ENCODE data around the gene KPNA4.

The KPNA4 gene

GRCh38 chr3:160451602-160452001 lies 113.8 kb downstream of the KPNA4 start:
- DNase-seq (ENCODE audit: low read depth in 3 of 3): no peak

- no peak for DNase-seq (ENCODE audit: low read depth in 3 of 3)
Observed at GRCh38 chr3:160450846-160451245, 114.5 kb downstream of the KPNA4 start.

- peak; percentile 87 to 93 (median 92) for DNase-seq (ENCODE audit: low read depth in 3 of 3)
Observed at GRCh38 chr3:160449636-160450598, 115.5 kb downstream of the KPNA4 start, which contains the start of gene TRIM59. TSS of gene TRIM59 (minus strand) at chr3:160449786. CDS start at chr3:160439183, 10,603 bp downstream.

- DNase-seq (ENCODE audit: low read depth in 3 of 3): no peak
Observed at GRCh38 chr3:160448845-160449635, 116.3 kb downstream of the KPNA4 start.

GRCh38 chr3:160447544-160447943 lies 117.8 kb downstream of the KPNA4 start:
- no peak for DNase-seq (ENCODE audit: low read depth in 3 of 3)

GRCh38 chr3:160446522-160447056 lies 118.8 kb downstream of the KPNA4 start:
- no peak for DNase-seq (ENCODE audit: low read depth in 3 of 3)

- DNase-seq (ENCODE audit: low read depth in 3 of 3): no peak
Observed at GRCh38 chr3:160445854-160446253, 119.5 kb downstream of the KPNA4 start.
